Measurements from ENCODE around the gene PRKAR1A.

PRKAR1A gene

GRCh38 chr17:68600067-68600930 is 88.1 kb downstream of the PRKAR1A start:
- no peak for DNase-seq (ENCODE audit: low read depth)
